H9 (cell line): ENCODE results near the gene COL4A6. TPM values are rescaled to one million over a fixed set of nuclear protein-coding genes. Genes with fewer than 3 reads are reported as not detected.

Experiments
- DNase-seq: peaks from one replicate; pipeline ENCODE4 v3.0.0-alpha.2; 2017
- H2AFZ ChIP-seq: one replicate; pipeline ENCODE4 v1.6.1; 2013; ENCODE audit warnings: mild to moderate bottlenecking, low read length, control low read depth, moderate library complexity
- H2AK5ac ChIP-seq: 2 replicates; pipeline ENCODE4 v1.6.1; 2013; ENCODE audit warnings: low read length, control low read depth, mixed read lengths; ENCODE audit not compliant: insufficient read length
- H2BK120ac ChIP-seq: one replicate; pipeline ENCODE4 v1.6.1; 2013; ENCODE audit warnings: low read depth, mild to moderate bottlenecking, low read length, control low read depth, inconsistent platforms; ENCODE audit not compliant: poor library complexity, severe bottlenecking
- H2BK12ac ChIP-seq: 2 replicates; pipeline ENCODE4 v1.6.1; 2013; ENCODE audit warnings: low read length, control low read depth, mixed read lengths, low read depth; ENCODE audit not compliant: insufficient read length
- H2BK15ac ChIP-seq: 2 replicates; pipeline ENCODE4 v1.6.1; 2013; ENCODE audit warnings: low read depth, low read length, control low read depth
- H2BK20ac ChIP-seq: one replicate; pipeline ENCODE4 v1.6.1; 2013; ENCODE audit warnings: low read depth, mild to moderate bottlenecking, low read length, control low read depth, inconsistent platforms; ENCODE audit not compliant: poor library complexity, severe bottlenecking
- H2BK5ac ChIP-seq: 2 replicates; pipeline ENCODE4 v1.6.1; 2013; ENCODE audit warnings: low read length, control low read depth, mixed read lengths; ENCODE audit not compliant: insufficient read length
- H3K14ac ChIP-seq: 2 replicates; pipeline ENCODE4 v1.6.1; 2013; ENCODE audit warnings: low read length, control low read depth; ENCODE audit not compliant: insufficient read depth
- H3K18ac ChIP-seq: 2 replicates; pipeline ENCODE4 v1.6.1; 2013; ENCODE audit warnings: low read depth, mild to moderate bottlenecking, mixed read lengths, low read length, control low read depth; ENCODE audit not compliant: insufficient read length
- H3K23ac ChIP-seq: 2 replicates; pipeline ENCODE4 v1.6.1; 2013; ENCODE audit warnings: low read length, control low read depth, mixed read lengths, low read depth; ENCODE audit not compliant: insufficient read length
- H3K23me2 ChIP-seq: 2 replicates; pipeline ENCODE4 v1.6.1; 2013; ENCODE audit warnings: low read depth, mild to moderate bottlenecking, mixed read lengths, low read length, control low read depth; ENCODE audit not compliant: insufficient read length, poor library complexity, severe bottlenecking
- H3K27ac ChIP-seq: 2 replicates; pipeline ENCODE4 v1.5.1; 2013; ENCODE audit warnings: low read length, control low read depth, mixed read lengths, low read depth; ENCODE audit not compliant: insufficient read length
- H3K27me3 ChIP-seq: 2 replicates; pipeline ENCODE4 v1.6.1; 2013; ENCODE audit warnings: low read length, control low read depth, inconsistent platforms; ENCODE audit not compliant: insufficient read depth
- H3K4ac ChIP-seq: 2 replicates; pipeline ENCODE4 v1.6.1; 2013; ENCODE audit warnings: low read depth, mild to moderate bottlenecking, control low read depth, inconsistent platforms, low read length, moderate library complexity
- H3K4me1 ChIP-seq: 2 replicates; pipeline ENCODE4 v1.6.1; 2013; ENCODE audit warnings: low read length, control low read depth, inconsistent platforms; ENCODE audit not compliant: insufficient read depth
- H3K4me2 ChIP-seq: 2 replicates; pipeline ENCODE4 v1.6.1; 2013; ENCODE audit warnings: low read length, control low read depth, mixed read lengths; ENCODE audit not compliant: insufficient read length, insufficient read depth
- H3K56ac ChIP-seq: 2 replicates; pipeline ENCODE4 v1.6.1; 2013; ENCODE audit warnings: low read depth, mild to moderate bottlenecking, mixed read lengths, low read length, control low read depth; ENCODE audit not compliant: insufficient read length
- H3K79me1 ChIP-seq: 2 replicates; pipeline ENCODE4 v1.6.1; 2013; ENCODE audit warnings: low read depth, mild to moderate bottlenecking, moderate library complexity, low read length, control low read depth, inconsistent platforms; ENCODE audit not compliant: insufficient read depth, poor library complexity, severe bottlenecking
- H3K79me2 ChIP-seq: 2 replicates; pipeline ENCODE4 v1.6.1; 2013; ENCODE audit warnings: low read length, control low read depth, inconsistent platforms; ENCODE audit not compliant: insufficient read depth
- H3K9ac ChIP-seq: 2 replicates; pipeline ENCODE4 v1.6.1; 2013; ENCODE audit warnings: low read length, control low read depth, mixed read lengths; ENCODE audit not compliant: insufficient read length; ENCODE audit errors: extremely low read depth
- H3K9me3 ChIP-seq: one replicate; pipeline ENCODE4 v1.6.1; 2013; ENCODE audit warnings: low read depth, low read length, inconsistent platforms; ENCODE audit not compliant: control insufficient read depth
- H3T11ph ChIP-seq: one replicate; pipeline ENCODE4 v1.6.1; 2013; ENCODE audit warnings: mild to moderate bottlenecking, low read length, control low read depth, inconsistent platforms
- H4K20me1 ChIP-seq: one replicate; pipeline ENCODE4 v1.6.1; 2013; ENCODE audit not compliant: control insufficient read depth, insufficient read length, insufficient read depth
- H4K5ac ChIP-seq: 2 replicates; pipeline ENCODE4 v1.6.1; 2013; ENCODE audit warnings: low read depth, mild to moderate bottlenecking, mixed read lengths, low read length, control low read depth; ENCODE audit not compliant: insufficient read length
- H4K8ac ChIP-seq: replicated peaks from 2 replicates; pipeline ENCODE4 v1.6.1; 2013; ENCODE audit warnings: low read length, control low read depth, mixed read lengths, low read depth; ENCODE audit not compliant: insufficient read length
- H4K91ac ChIP-seq: 2 replicates; pipeline ENCODE4 v1.6.1; 2013; ENCODE audit warnings: low read depth, mild to moderate bottlenecking, moderate library complexity, mixed read lengths, low read length, control low read depth; ENCODE audit not compliant: insufficient read length
- H3K27ac Mint-ChIP-seq, 3 experiments: 2 replicates in 2 of 3; 3 replicates in 1 of 3; pipeline ENCODE4 v1.8.0; 2020 to 2021; ENCODE audit warnings: mixed read lengths in 3 of 3, mild to moderate bottlenecking in 1 of 3, moderate library complexity in 1 of 3
- H3K27me3 Mint-ChIP-seq: 2 replicates; pipeline ENCODE4 v1.8.0; 2021; ENCODE audit warnings: low read depth, mild to moderate bottlenecking, moderate library complexity, mixed read lengths
- H3K36me3 Mint-ChIP-seq, 3 experiments: 2 replicates in 2 of 3; 3 replicates in 1 of 3; pipeline ENCODE4 v1.8.0; 2020 to 2021; ENCODE audit warnings: low read depth in 3 of 3, mixed read lengths in 3 of 3; ENCODE audit not compliant: insufficient read depth in 1 of 3
- H3K4me1 Mint-ChIP-seq, 2 experiments: 2 replicates each; pipeline ENCODE4 v1.8.0; 2020; ENCODE audit warnings: mixed read lengths in 2 of 2
- H3K4me3 Mint-ChIP-seq, 2 experiments: 2 replicates in 1 of 2; 3 replicates in 1 of 2; pipeline ENCODE4 v1.8.0; 2020 to 2021; ENCODE audit warnings: mild to moderate bottlenecking in 2 of 2, mixed read lengths in 2 of 2, moderate library complexity in 1 of 2
- H3K9me3 Mint-ChIP-seq, 2 experiments: 2 replicates in 1 of 2; 3 replicates in 1 of 2; pipeline ENCODE4 v1.8.0; 2020; ENCODE audit warnings: mild to moderate bottlenecking in 2 of 2, mixed read lengths in 2 of 2, moderate library complexity in 1 of 2
- WGBS: extraction: QIAGEN DNeasy Blood & Tissue Kit; methylation state at CpG from one replicate; pipeline ENCODE4 v1.1.7; 2013; ENCODE audit warnings: missing lambda C conversion rate, low lambda C conversion rate, mixed read lengths; ENCODE audit not compliant: insufficient read length; ENCODE audit errors: extremely low coverage; 5-methylcytosine and 5-hydroxymethylcytosine counted together
- total RNA-seq: library from RNA; stranded (reverse); gene quantifications from 2 replicates; pipeline ENCODE4 v1.2.1, GENCODE V29; 2021
- TF ChIP-seq, protein P1 (sequence below): fragments of 200-600 bp; sonication (generic); conservative IDR thresholded peaks from 3 replicates; pipeline ENCODE4 v1.8.0; 2021; ENCODE audit warnings: antibody characterized with exemption, mild to moderate bottlenecking

Gene COL4A6
- total RNA-seq, 1 experiment from 2014 or later = 16.7 TPM

DNA sequence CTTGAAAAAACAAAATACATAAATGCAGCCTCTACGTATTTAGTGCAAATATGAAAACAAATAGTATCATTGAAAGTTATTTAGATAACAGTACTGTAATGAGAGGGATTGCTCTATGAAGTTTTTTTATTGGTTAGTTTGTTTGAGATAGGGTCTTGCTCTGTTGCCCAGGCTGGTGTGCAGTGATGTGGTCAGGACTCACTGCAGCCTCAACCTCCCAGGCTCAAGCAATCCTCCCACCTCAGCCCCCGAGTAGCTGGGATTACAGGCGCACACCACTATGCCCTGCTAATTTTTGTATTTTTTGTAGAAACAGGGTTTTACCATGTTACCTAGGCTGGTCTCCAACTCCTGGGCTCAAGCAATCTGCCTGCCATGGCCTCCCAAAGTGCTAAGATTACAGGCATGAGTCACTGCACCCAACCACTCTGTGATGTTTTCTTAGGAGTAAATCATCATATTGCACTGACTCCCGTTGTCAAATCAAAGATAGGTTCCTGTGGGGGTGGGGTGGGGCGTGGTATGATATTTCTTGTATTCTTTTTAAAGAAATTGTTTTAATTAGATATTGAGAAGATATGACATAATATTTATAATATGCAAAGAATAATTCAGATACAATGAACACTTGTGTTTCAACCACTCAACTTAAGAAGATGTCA lies 270.9 kb downstream of the COL4A6 start:
- H2AFZ ChIP-seq = no peak overlapping the region
- H3K9me3 Mint-ChIP-seq = no peaks in the 10 kb centered on the region

More for the DNA sequence above, 270.9 kb downstream of the COL4A6 start:
- DNase-seq = no peak
- H3K79me1 ChIP-seq = no peaks in the 10 kb centered on the region
- H2BK20ac ChIP-seq = no peak overlapping the region
- no peaks in the 10 kb centered on the region for H4K20me1 ChIP-seq
- TF ChIP-seq, protein P1, sequence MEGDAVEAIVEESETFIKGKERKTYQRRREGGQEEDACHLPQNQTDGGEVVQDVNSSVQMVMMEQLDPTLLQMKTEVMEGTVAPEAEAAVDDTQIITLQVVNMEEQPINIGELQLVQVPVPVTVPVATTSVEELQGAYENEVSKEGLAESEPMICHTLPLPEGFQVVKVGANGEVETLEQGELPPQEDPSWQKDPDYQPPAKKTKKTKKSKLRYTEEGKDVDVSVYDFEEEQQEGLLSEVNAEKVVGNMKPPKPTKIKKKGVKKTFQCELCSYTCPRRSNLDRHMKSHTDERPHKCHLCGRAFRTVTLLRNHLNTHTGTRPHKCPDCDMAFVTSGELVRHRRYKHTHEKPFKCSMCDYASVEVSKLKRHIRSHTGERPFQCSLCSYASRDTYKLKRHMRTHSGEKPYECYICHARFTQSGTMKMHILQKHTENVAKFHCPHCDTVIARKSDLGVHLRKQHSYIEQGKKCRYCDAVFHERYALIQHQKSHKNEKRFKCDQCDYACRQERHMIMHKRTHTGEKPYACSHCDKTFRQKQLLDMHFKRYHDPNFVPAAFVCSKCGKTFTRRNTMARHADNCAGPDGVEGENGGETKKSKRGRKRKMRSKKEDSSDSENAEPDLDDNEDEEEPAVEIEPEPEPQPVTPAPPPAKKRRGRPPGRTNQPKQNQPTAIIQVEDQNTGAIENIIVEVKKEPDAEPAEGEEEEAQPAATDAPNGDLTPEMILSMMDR = no peak
- H2BK5ac ChIP-seq = no peak overlapping the region
- H3K27ac ChIP-seq = no peak overlapping the region
- no peak overlapping the region for H2BK12ac ChIP-seq
- no peak overlapping the region for H3T11ph ChIP-seq
- no peaks in the 10 kb centered on the region for H3K9me3 ChIP-seq
- no peak overlapping the region for H4K8ac ChIP-seq
- no peaks in the 10 kb centered on the region for H3K79me2 ChIP-seq
- Mint-ChIP-seq H3K27me3 (no peaks in the 10 kb centered on the region; the same call in 1 of the 2 replicates), H3K4me3 (no peak overlapping the region), H3K36me3 (peaks cover 16 to 21% (median 16%) of the 10 kb centered on the region in 3 experiments), H3K4me1 (peaks cover 0 to 6% of the 10 kb centered on the region in 2 experiments; a peak in 3 of 4 replicates), H3K27ac (no peak overlapping the region)
- no peak overlapping the region for H4K5ac ChIP-seq
- H3K23me2 ChIP-seq = no peaks in the 10 kb centered on the region
- no CpG with 5 or more reads among the region's 5 CpGs for WGBS
- H3K4me2 ChIP-seq = no peak overlapping the region
- no peak overlapping the region for H2AK5ac ChIP-seq
- no peak overlapping the region for H3K56ac ChIP-seq
- H3K4ac ChIP-seq = no peak overlapping the region
- no peak overlapping the region for H2BK120ac ChIP-seq
- H3K14ac ChIP-seq = no peak overlapping the region
- H3K4me1 ChIP-seq = no peaks in the 10 kb centered on the region
- no peak overlapping the region for H3K18ac ChIP-seq
- no peaks in the 10 kb centered on the region for H3K27me3 ChIP-seq
- H3K9ac ChIP-seq = no peak overlapping the region
- H2BK15ac ChIP-seq = no peak overlapping the region
- no peak overlapping the region for H4K91ac ChIP-seq
- H3K23ac ChIP-seq = no peak overlapping the region
